A549 (cell line): ENCODE results near the gene ADGRL3. TPM values are rescaled to one million over a fixed set of nuclear protein-coding genes. Genes with fewer than 3 reads are reported as not detected.

Experiments used
- ATAC-seq, 2 experiments: fragments of 200-7000 bp in 1 of 2; fragments of >200 bp in 1 of 2; cut with Nextera tagmentation in 1 of 2; cut with Tn5 transposase in 1 of 2; 3 replicates each; pipeline versions ENCODE4 v1.8.0 to v1.9.1; 2018 to 2020; ENCODE audit warnings: mild to moderate bottlenecking in 1 of 2, moderate library complexity in 1 of 2
- CTCF ChIA-PET: fragments of 300-600 bp; sonication (Branson Sonifier 250); formaldehyde crosslinking; extraction: SDS; loops from one replicate; lab custom pipeline; 2021; ENCODE audit warnings: antibody characterized with exemption, inconsistent platforms; lab: Yijun Ruan, JAX
- POLR2A ChIA-PET: fragments of 350-600 bp; formaldehyde crosslinking; extraction: SDS; loops from one replicate; lab custom pipeline; 2021; ENCODE audit warnings: antibody characterized with exemption, inconsistent platforms; lab: Yijun Ruan, JAX
- DNase-seq, 2 experiments: peaks; one replicate each; pipeline versions ENCODE4 v3.0.0 to v3.0.0-alpha.2; 2011 to 2016; ENCODE audit warnings: low read depth in 1 of 2, low spot score in 1 of 2
- FAIRE-seq: peaks from 2 replicates; lab custom pipeline; 2011; peaks lifted over from hg19 to GRCh38; lab: Jason Lieb, UNC
- H3K27ac ChIP-seq, 2 experiments: fragments of >200 bp; sonication (Bioruptor Twin); formaldehyde crosslinking; 3 replicates each; pipeline ENCODE4 v1.5.1; 2016 to 2017
- H3K4me1 ChIP-seq: fragments of >200 bp; sonication (Bioruptor Twin); formaldehyde crosslinking; 3 replicates; pipeline ENCODE4 v1.6.1; 2016
- H3K4me2 ChIP-seq: fragments of >200 bp; sonication (Bioruptor Twin); formaldehyde crosslinking; 3 replicates; pipeline ENCODE4 v1.6.1; 2016
- H3K4me3 ChIP-seq: fragments of >200 bp; sonication (Bioruptor Twin); formaldehyde crosslinking; 3 replicates; pipeline ENCODE4 v1.5.1; 2016
- H3K9me3 ChIP-seq: fragments of >200 bp; sonication (Bioruptor Twin); formaldehyde crosslinking; 3 replicates; pipeline ENCODE4 v1.6.1; 2016
- CBX8 ChIP-seq: fragments of 200-600 bp; sonication (generic); IDR thresholded peaks from 2 replicates; pipeline ENCODE4 v1.6.1; 2016
- CHD2 ChIP-seq: fragments of 150-350 bp; IDR thresholded peaks from 2 replicates; pipeline ENCODE4 v1.6.1; 2014; ENCODE audit warnings: low read length; ENCODE audit not compliant: partially characterized antibody
- FOXS1 ChIP-seq: fragments of 250-450 bp; sonication (Bioruptor Pico); IDR thresholded peaks from 2 replicates; pipeline ENCODE4 v1.5.0; 2020; ENCODE audit warnings: mild to moderate bottlenecking, moderate library complexity
- HOXB13 ChIP-seq: fragments of 250-450 bp; sonication (Bioruptor Pico); IDR thresholded peaks from 2 replicates; pipeline ENCODE4 v1.5.0; 2020; ENCODE audit warnings: low read depth, mild to moderate bottlenecking, moderate library complexity
- HOXB5 ChIP-seq: fragments of 250-450 bp; sonication (Bioruptor Pico); IDR thresholded peaks from 2 replicates; pipeline ENCODE4 v1.5.0; 2020; ENCODE audit warnings: mild to moderate bottlenecking, moderate library complexity
- JUNB ChIP-seq: fragments of >200 bp; sonication (Bioruptor Twin); formaldehyde crosslinking; IDR thresholded peaks from 2 replicates; pipeline ENCODE4 v1.6.1; 2016
- KDM1A ChIP-seq: fragments of 200-600 bp; sonication (generic); IDR thresholded peaks from 2 replicates; pipeline ENCODE4 v1.6.1; 2016; ENCODE audit warnings: low read depth, mild to moderate bottlenecking
- KDM5A ChIP-seq: fragments of 200-600 bp; sonication (generic); IDR thresholded peaks from 2 replicates; pipeline ENCODE4 v1.6.1; 2016; ENCODE audit warnings: antibody characterized with exemption, mild to moderate bottlenecking
- POLR2A ChIP-seq: IDR thresholded peaks from 2 replicates; pipeline ENCODE4 v1.6.1; 2012; ENCODE audit warnings: mild to moderate bottlenecking, low read length
- SREBF2 ChIP-seq: fragments of 450-650 bp; IDR thresholded peaks from 2 replicates; pipeline ENCODE4 v1.6.1; 2014; ENCODE audit warnings: mild to moderate bottlenecking, moderate library complexity
- ZNF302 ChIP-seq: fragments of 250-450 bp; sonication (Bioruptor Pico); IDR thresholded peaks from 2 replicates; pipeline ENCODE4 v1.9.0; 2021; ENCODE audit warnings: inconsistent platforms, mild to moderate bottlenecking, moderate library complexity
- ZSCAN20 ChIP-seq: fragments of 250-450 bp; sonication (Bioruptor Pico); IDR thresholded peaks from 2 replicates; pipeline ENCODE4 v1.8.0; 2022; ENCODE audit warnings: mild to moderate bottlenecking, moderate library complexity
- WGBS: methylation state at CpG from one replicate; pipeline ENCODE4 v1.1.6; 2017; ENCODE audit errors: missing lambda C conversion rate; 5-methylcytosine and 5-hydroxymethylcytosine counted together
- polyA plus RNA-seq, 4 experiments: library from polyadenylated mRNA; depleted of rRNA in 3 of 4; stranded (reverse); fragments of >200 nt; fragmentation: RNase III in 1 of 4; extraction: RNeasy Plus Mini Kit Qiagen cat#74134 plus additional on column Dnase treatment in 1 of 4; gene quantifications; 2 replicates in 3 of 4; 3 replicates in 1 of 4; pipeline ENCODE4 v1.2.3, GENCODE V29; 2011 to 2017
- TF ChIP-seq, protein P1 (sequence below): fragments of 150-350 bp; IDR thresholded peaks from 2 replicates; pipeline ENCODE4 v1.6.1; 2014; ENCODE audit warnings: low read depth, mild to moderate bottlenecking, low read length
- TF ChIP-seq, protein P2 (sequence below): fragments of 200-600 bp; sonication (generic); IDR thresholded peaks from 2 replicates; pipeline ENCODE4 v1.6.1; 2016; ENCODE audit warnings: antibody characterized with exemption, mild to moderate bottlenecking, moderate library complexity
- TF ChIP-seq, protein P3 (sequence below): fragments of 250-450 bp; sonication (Bioruptor Pico); IDR thresholded peaks from 2 replicates; pipeline ENCODE4 v1.5.0; 2021; ENCODE audit warnings: mild to moderate bottlenecking, moderate library complexity, borderline replicate concordance
- TF ChIP-seq, protein P4 (sequence below): fragments of >200 bp; sonication (Bioruptor Twin); formaldehyde crosslinking; IDR thresholded peaks from 2 replicates; pipeline ENCODE4 v1.6.1; 2016

Gene ADGRL3
- polyA plus RNA-seq, 2 of the 4 experiments (the other 2 are of a cell fraction) = 0.05 to 0.12 TPM

DNA sequence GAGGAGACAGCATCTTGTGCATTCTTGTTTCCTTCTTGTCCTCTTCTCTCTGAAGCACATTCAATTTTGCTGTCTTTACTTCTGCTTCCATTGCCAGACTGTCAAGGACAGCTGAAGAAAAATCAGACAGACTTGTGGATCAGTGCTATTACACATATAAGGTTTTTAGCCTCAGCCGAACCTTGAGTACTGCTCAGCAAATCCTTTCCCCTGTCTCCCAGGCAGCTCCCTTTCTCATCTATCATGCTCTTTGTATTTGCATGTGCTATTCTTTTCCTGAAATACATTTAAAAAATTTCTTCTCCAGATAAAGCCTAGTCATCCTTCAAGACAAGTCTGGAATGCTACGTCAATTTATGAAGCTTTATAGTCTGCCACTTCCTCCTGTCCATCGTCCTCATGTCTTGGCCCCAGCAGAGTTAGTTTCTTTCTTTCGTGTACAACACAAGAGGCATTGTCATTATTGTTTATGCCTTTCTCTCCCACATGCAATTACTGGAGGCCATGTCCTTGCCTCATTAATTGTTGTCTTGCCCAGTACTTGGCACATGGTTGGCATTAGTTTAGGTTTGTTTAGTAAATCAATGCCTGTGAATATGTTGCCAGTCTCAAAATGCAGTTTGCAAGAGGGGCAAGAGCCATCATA is 45.1 kb downstream of the ADGRL3 start:
- no peak for FAIRE-seq
- Histone ChIP-seq H3K4me3 (no peak overlapping the region), H3K9me3 (no peaks in the 10 kb centered on the region), H3K27ac (no peak overlapping the region), H3K4me1 (no peaks in the 10 kb centered on the region), H3K4me2 (no peak overlapping the region)
- DNase-seq = no peak
- ATAC-seq = no peak
- WGBS = 10% methylated on average over 4 of the region's 4 CpGs
- TF ChIP-seq HOXB13 (CRISPR knock-in tag) (no peak), SREBF2 (no peak), CHD2 (no peak)
- TF ChIP-seq, protein P1, sequence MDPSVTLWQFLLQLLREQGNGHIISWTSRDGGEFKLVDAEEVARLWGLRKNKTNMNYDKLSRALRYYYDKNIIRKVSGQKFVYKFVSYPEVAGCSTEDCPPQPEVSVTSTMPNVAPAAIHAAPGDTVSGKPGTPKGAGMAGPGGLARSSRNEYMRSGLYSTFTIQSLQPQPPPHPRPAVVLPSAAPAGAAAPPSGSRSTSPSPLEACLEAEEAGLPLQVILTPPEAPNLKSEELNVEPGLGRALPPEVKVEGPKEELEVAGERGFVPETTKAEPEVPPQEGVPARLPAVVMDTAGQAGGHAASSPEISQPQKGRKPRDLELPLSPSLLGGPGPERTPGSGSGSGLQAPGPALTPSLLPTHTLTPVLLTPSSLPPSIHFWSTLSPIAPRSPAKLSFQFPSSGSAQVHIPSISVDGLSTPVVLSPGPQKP = no peak
- TF ChIP-seq, protein P2, sequence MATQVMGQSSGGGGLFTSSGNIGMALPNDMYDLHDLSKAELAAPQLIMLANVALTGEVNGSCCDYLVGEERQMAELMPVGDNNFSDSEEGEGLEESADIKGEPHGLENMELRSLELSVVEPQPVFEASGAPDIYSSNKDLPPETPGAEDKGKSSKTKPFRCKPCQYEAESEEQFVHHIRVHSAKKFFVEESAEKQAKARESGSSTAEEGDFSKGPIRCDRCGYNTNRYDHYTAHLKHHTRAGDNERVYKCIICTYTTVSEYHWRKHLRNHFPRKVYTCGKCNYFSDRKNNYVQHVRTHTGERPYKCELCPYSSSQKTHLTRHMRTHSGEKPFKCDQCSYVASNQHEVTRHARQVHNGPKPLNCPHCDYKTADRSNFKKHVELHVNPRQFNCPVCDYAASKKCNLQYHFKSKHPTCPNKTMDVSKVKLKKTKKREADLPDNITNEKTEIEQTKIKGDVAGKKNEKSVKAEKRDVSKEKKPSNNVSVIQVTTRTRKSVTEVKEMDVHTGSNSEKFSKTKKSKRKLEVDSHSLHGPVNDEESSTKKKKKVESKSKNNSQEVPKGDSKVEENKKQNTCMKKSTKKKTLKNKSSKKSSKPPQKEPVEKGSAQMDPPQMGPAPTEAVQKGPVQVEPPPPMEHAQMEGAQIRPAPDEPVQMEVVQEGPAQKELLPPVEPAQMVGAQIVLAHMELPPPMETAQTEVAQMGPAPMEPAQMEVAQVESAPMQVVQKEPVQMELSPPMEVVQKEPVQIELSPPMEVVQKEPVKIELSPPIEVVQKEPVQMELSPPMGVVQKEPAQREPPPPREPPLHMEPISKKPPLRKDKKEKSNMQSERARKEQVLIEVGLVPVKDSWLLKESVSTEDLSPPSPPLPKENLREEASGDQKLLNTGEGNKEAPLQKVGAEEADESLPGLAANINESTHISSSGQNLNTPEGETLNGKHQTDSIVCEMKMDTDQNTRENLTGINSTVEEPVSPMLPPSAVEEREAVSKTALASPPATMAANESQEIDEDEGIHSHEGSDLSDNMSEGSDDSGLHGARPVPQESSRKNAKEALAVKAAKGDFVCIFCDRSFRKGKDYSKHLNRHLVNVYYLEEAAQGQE = no peak
- ChIA-PET POLR2A (no interaction called here), CTCF (no interaction called here)

- Histone ChIP-seq H3K9me3 (no peaks in the 10 kb centered on the region), H3K4me3 (no peak overlapping the region), H3K4me2 (no peak overlapping the region)
- FAIRE-seq (no peak), ATAC-seq (no peak)
- WGBS = 33% methylated on average over 1 of the region's 1 CpG
- no peak for TF ChIP-seq KDM1A
- TF ChIP-seq, all 56 proteins: peak for 0
- CTCF ChIA-PET = no interaction called here
- no peak for DNase-seq
- POLR2A ChIA-PET = no interaction called here
- Histone ChIP-seq H3K27ac (no peak overlapping the region), H3K4me1 (no peaks in the 10 kb centered on the region)
Measured at GRCh38 chr4:61246034-61246433, 45.9 kb downstream of the ADGRL3 start.

GRCh38 chr4:61248705-61249104 is 48.6 kb downstream of the ADGRL3 start:
- H3K4me2 ChIP-seq = no peak overlapping the region
- ATAC-seq (no peak), DNase-seq (no peak), FAIRE-seq (no peak)
- no peak overlapping the region for H3K4me3 ChIP-seq
- TF ChIP-seq KDM1A = no peak
- TF ChIP-seq, protein P3, sequence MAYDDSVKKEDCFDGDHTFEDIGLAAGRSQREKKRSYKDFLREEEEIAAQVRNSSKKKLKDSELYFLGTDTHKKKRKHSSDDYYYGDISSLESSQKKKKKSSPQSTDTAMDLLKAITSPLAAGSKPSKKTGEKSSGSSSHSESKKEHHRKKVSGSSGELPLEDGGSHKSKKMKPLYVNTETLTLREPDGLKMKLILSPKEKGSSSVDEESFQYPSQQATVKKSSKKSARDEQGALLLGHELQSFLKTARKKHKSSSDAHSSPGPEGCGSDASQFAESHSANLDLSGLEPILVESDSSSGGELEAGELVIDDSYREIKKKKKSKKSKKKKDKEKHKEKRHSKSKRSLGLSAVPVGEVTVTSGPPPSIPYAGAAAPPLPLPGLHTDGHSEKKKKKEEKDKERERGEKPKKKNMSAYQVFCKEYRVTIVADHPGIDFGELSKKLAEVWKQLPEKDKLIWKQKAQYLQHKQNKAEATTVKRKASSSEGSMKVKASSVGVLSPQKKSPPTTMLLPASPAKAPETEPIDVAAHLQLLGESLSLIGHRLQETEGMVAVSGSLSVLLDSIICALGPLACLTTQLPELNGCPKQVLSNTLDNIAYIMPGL (CRISPR knock-in tag) = no peak
- no peak for TF ChIP-seq FOXS1 (CRISPR knock-in tag)
- no peak for TF ChIP-seq ZNF302 (CRISPR knock-in tag)
- TF ChIP-seq POLR2A = no peak
- TF ChIP-seq HOXB5 (CRISPR knock-in tag) = no peak
- TF ChIP-seq, protein P4, sequence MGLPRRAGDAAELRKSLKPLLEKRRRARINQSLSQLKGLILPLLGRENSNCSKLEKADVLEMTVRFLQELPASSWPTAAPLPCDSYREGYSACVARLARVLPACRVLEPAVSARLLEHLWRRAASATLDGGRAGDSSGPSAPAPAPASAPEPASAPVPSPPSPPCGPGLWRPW = no peak
- no peak for TF ChIP-seq ZSCAN20 (CRISPR knock-in tag)
- no peak for TF ChIP-seq JUNB
- TF ChIP-seq CBX8 = no peak
- no peak for TF ChIP-seq KDM5A
- no peaks in the 10 kb centered on the region for H3K4me1 ChIP-seq
- CTCF ChIA-PET = no interaction called here
- no peaks in the 10 kb centered on the region for H3K9me3 ChIP-seq
- POLR2A ChIA-PET = no interaction called here
- H3K27ac ChIP-seq = no peak overlapping the region
- 22% methylated on average over 8 of the region's 8 CpGs for WGBS
